Measurements from ENCODE around the gene MTMR3.
"Not testable (repeated sequence)": the region's sequence is repeated elsewhere in the genome, so short reads cannot be mapped to it uniquely, and the experiment has no call there.

The MTMR3 gene

DNA sequence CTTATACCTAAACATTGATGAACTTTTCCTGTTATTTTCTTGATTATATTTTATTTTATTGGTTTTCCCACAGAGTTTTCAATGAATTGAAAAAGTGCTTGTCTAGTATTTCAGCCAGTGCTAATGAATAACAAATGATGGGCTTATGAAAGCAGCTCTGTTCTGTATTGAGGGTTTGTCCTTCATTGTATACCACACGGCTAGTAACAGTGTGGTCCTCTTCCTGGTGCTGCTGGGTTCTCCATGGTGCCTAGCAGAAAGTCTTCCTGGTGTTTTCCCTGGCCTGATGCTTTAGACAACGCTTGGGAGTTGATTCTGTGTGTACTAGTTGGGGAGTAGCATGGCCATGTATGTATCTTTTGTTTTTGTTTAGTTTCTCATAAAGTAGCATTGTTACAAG is 89.1 kb downstream of the MTMR3 start:
- no peak for DNase-seq

DNA sequence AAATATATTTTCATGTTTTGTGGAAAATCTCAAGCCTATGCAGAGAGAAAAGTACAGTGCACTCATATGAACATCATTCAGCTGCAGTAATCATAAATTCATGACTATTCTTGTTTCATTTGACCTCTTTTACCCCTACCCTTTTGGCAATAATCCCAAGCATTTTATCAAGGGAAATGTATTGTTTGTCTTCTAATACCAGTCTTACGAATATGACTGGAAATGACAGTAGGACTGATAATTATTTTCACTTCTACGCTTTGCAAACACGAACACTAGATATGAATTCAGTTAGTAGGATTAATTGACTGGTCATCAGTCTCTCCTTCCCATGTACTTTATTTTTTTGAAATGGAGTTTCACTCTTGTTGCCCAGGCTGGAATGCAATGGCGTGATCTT is 90.3 kb downstream of the MTMR3 start:
- no peak for DNase-seq

DNA sequence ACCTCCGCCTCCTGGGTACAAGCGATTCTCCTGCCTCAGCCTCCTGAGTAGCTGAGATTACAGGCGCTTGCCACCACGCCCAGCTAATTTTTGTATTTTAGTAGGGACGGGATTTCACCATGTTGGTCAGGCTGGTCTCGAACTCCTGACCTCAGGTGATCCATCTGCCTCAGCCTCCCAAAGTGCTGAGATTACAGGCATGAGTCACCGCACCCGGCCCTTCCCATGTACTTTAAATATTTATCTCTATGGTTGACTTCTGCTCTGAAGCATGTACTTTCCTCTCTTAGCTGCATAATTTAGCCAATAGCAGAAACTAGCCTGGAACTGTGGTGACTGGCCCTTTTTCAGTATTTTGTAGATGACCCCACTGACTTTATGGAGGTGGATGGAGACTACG is 90.7 kb downstream of the MTMR3 start:
- DNase-seq = not testable (repeated sequence)

DNA sequence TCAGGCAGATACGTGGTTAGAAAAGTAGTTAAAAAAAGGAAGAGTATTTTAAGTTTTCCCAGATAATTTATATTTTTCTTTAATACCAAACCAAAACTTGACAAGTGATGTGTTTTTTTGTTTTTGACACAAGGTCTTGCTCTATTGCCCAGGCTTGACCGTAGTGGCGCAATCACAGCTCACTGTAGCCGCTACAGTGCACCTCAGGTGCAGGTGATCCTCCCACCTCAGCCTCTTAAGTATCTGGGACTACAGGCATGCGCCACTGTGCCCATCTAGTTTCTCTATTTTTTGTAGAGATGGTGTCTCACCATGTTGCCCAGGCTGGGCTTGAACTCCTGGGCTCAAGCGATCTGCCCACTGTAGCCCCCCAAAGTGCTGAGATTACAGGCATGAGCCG is 92.5 kb downstream of the MTMR3 start:
- DNase-seq = no peak

GRCh38 chr22:29977107-29977506 is 94.1 kb downstream of the MTMR3 start:
- DNase-seq = no peak

DNA sequence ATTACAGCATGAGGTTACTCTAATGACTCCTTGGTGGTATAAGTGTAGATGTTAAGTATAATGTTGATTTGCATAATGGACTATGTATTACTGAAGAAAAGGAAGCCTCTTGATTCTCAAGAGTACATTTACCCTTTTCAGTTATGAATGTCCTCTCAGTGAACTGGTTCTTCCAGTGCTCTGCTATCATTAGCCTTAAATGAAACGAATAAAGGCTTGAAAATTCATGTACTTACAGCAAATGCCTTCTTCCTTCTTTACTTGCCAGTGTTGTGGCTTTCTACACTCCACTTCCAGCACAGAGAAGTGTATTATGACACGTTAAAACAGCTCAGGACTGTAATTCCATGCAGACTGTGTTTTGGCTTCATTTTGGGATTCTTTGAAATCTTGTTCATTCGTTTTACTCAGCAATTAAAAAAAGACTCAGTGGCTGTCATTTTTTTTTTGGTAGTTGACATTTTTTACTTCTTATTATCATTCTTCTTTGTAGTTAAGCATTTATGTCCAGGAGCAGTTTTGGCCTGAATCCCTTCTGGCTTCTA is 96.9 kb downstream of the MTMR3 start:
- DNase-seq = peak; percentile 44

GRCh38 chr22:29983296-29983917 is 100.4 kb downstream of the MTMR3 start:
- no peak for DNase-seq

GRCh38 chr22:29985912-29986311 is 102.9 kb downstream of the MTMR3 start:
- no peak for DNase-seq

GRCh38 chr22:29987137-29987536 is 104.2 kb downstream of the MTMR3 start:
- no peak for DNase-seq

GRCh38 chr22:29988719-29989118 is 105.7 kb downstream of the MTMR3 start:
- no peak for DNase-seq

- no peak for DNase-seq
Measured at GRCh38 chr22:29989446-29989845, 106.5 kb downstream of the MTMR3 start.

GRCh38 chr22:29992341-29993275 is 109.6 kb downstream of the MTMR3 start:
- DNase-seq = no peak

GRCh38 chr22:29994027-29994715 is 111.2 kb downstream of the MTMR3 start:
- DNase-seq = no peak

DNA sequence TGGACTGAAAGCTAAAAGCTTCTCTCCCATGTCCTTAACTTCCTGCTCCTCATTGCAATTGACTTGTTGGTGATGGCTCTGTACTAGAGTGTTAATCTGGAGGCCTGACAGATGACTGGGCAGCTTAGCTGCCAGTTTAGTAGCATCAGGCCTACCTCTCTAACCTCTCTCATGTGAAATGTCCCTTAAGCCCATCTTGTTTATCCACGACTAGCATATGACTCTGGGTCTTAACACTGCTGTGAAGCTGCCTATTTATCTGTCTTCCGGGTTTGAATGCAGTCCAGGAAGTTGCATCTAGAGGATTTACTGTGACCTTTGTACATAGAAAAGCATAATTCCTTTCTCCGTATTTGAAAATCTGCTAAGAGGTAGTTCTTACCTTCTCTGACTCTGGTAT is 112.0 kb downstream of the MTMR3 start:
- DNase-seq = no peak

DNA sequence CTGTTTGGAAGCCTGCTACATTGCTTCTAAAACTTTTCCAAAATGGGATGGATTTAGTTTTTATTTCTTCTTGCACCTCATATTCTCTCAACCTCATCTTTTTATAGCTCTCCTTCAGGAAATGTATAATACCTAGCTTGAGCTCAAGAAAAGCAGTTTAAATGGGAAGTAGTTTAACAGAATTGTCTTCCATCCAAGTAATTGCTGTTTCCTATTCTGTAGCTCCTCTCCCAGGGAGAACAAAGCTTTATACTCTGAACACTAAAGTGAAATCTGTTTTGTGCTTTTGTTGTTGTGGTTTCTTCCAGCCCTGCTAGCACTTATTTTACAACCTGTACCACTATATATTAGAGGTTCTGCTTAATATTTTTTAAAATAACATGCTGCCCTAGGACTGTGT is 114.1 kb downstream of the MTMR3 start:
- no peak for DNase-seq

GRCh38 chr22:29997516-29997915 is 114.5 kb downstream of the MTMR3 start:
- no peak for DNase-seq

- DNase-seq = no peak
Measured at GRCh38 chr22:29998627-29999384, 115.8 kb downstream of the MTMR3 start.

- no peak for DNase-seq
Measured at GRCh38 chr22:30000566-30000965, 117.6 kb downstream of the MTMR3 start.

GRCh38 chr22:30001459-30001858 is 118.5 kb downstream of the MTMR3 start:
- DNase-seq = no peak

DNA sequence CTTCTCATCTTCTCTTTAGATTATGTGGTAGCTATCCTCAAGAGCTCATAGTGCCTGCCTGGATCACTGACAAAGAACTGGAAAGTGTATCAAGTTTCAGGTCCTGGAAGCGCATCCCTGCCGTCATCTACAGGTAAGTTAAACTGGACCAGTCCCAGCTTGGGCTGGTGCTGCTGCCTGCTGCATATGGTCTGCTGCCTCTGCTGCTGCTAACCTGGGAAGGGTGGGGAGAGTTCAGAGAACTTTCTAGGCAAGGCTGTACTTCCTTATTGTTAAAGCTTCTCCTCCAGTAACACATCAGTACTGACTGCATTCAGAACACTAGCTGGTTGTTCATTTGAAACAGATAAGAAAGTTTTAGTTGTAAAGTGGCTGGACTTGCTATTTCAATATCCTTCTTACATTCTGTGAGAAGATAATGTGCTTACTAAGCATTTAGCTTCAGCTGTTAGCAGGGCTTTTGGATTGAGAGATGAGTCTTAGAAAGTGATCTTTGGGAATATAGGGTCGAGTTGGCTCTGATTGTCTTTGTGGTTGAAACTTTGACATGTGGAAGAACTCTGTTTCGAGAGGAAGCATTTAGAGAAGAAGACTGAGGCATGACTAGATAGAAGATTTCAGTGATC is 120.0 kb downstream of the MTMR3 start:
- DNase-seq = no peak

DNA sequence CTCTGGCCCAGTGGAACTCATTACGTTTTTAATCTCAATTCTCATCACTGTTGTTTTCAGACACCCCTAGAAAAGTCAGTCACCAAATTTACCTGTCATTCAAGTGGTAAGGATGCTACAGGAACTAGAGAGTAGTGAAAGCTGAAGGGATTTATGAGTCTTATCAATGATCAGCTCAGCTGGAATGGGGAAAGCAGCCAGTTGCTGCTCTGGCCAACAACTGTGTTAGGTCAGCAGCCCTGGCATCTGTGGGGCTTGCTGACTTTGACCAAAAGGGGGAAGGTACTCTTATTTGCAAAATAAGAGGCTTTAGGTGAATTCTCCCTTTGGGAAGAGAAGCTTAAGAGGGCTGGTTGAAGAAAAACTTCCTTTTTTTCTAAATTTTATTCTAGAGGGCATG is 121.1 kb downstream of the MTMR3 start:
- no peak for DNase-seq

- DNase-seq = no peak
Measured at GRCh38 chr22:30004694-30005093, 121.7 kb downstream of the MTMR3 start.
